HEK293 (cell line): ENCODE measurements around the gene MYOG.

Source experiments
- CTCF ChIA-PET: fragments of 350-600 bp; formaldehyde crosslinking; extraction: SDS; loops from one replicate; lab custom pipeline; 2021; ENCODE audit warnings: antibody characterized with exemption; lab: Yijun Ruan, JAX
- POLR2A ChIA-PET: fragments of 300-600 bp; formaldehyde crosslinking; extraction: SDS; loops from one replicate; lab custom pipeline; 2020; ENCODE audit warnings: antibody characterized with exemption, inconsistent platforms; lab: Yijun Ruan, JAX
- H3K27ac ChIP-seq: fragments of 200-500 bp; sonication (Bioruptor generic); 2 replicates; pipeline ENCODE4 v1.5.1; 2014; ENCODE audit warnings: low read depth, low read length, control low read depth, inconsistent platforms; ENCODE audit errors: extremely low read depth
- H3K36me3 ChIP-seq, 2 experiments: fragments of 200-500 bp in 1 of 2; sonication (Bioruptor generic) in 1 of 2; 1 replicate in 1 of 2; 2 replicates in 1 of 2; pipeline ENCODE4 v1.5.1; 2014 to 2017; ENCODE audit warnings: inconsistent platforms in 2 of 2, low read length in 2 of 2; ENCODE audit not compliant: control insufficient read depth in 2 of 2, insufficient read depth in 1 of 2
- H3K4me1 ChIP-seq: fragments of 200-500 bp; sonication (Bioruptor generic); 2 replicates; pipeline ENCODE4 v1.5.1; 2014; ENCODE audit warnings: mild to moderate bottlenecking, low read length, inconsistent platforms; ENCODE audit not compliant: control insufficient read depth, insufficient read depth
- H3K4me3 ChIP-seq: 2 replicates; pipeline ENCODE4 v1.5.1; 2011; ENCODE audit warnings: low read depth, mild to moderate bottlenecking, control low read depth, low read length, moderate library complexity
- H3K9me3 ChIP-seq: fragments of 200-500 bp; sonication (Bioruptor generic); 2 replicates; pipeline ENCODE4 v1.5.1; 2014; ENCODE audit warnings: low read depth, low read length, inconsistent platforms; ENCODE audit not compliant: control insufficient read depth, insufficient read depth
- BCL11B ChIP-seq: fragments of 450-650 bp; formaldehyde crosslinking; IDR thresholded peaks from 2 replicates; pipeline ENCODE4 v1.5.1; 2016; ENCODE audit warnings: low read depth, missing biosample characterization, missing genetic modification characterization
- EGR2 ChIP-seq: fragments of 450-650 bp; formaldehyde crosslinking; IDR thresholded peaks from 2 replicates; pipeline ENCODE4 v1.5.1; 2016; ENCODE audit warnings: low read depth, missing biosample characterization, missing genetic modification characterization
- REST ChIP-seq: fragments of 450-650 bp; formaldehyde crosslinking; IDR thresholded peaks from 2 replicates; pipeline ENCODE4 v1.5.1; 2016; ENCODE audit warnings: missing biosample characterization, missing genetic modification characterization
- SCRT2 ChIP-seq: fragments of 450-650 bp; formaldehyde crosslinking; IDR thresholded peaks from 2 replicates; pipeline ENCODE4 v1.5.1; 2016; ENCODE audit warnings: missing biosample characterization, missing genetic modification characterization
- ZBTB10 ChIP-seq: fragments of 450-650 bp; formaldehyde crosslinking; IDR thresholded peaks from 2 replicates; pipeline ENCODE4 v1.5.1; 2016; ENCODE audit warnings: missing biosample characterization, missing genetic modification characterization
- ZBTB8A ChIP-seq: fragments of 450-650 bp; formaldehyde crosslinking; IDR thresholded peaks from 2 replicates; pipeline ENCODE4 v1.5.1; 2016; ENCODE audit warnings: missing biosample characterization, missing genetic modification characterization
- ZNF121 ChIP-seq: fragments of 450-650 bp; formaldehyde crosslinking; IDR thresholded peaks from 2 replicates; pipeline ENCODE4 v1.5.1; 2016; ENCODE audit warnings: missing biosample characterization, missing genetic modification characterization
- ZNF132 ChIP-seq: fragments of 450-650 bp; formaldehyde crosslinking; IDR thresholded peaks from 2 replicates; pipeline ENCODE4 v1.5.1; 2017; ENCODE audit warnings: missing biosample characterization, missing genetic modification characterization, borderline replicate concordance
- ZNF184 ChIP-seq: fragments of 450-650 bp; IDR thresholded peaks from 2 replicates; pipeline ENCODE4 v1.5.1; 2018; ENCODE audit warnings: missing biosample characterization, mild to moderate bottlenecking, missing genetic modification characterization
- ZNF19 ChIP-seq: fragments of 450-650 bp; formaldehyde crosslinking; IDR thresholded peaks from 2 replicates; pipeline ENCODE4; 2016; ENCODE audit warnings: missing biosample characterization, missing genetic modification characterization, low read depth
- ZNF248 ChIP-seq: fragments of 450-650 bp; formaldehyde crosslinking; IDR thresholded peaks from 2 replicates; pipeline ENCODE4 v1.5.1; 2017; ENCODE audit warnings: missing biosample characterization, missing genetic modification characterization
- ZNF26 ChIP-seq: fragments of 450-650 bp; formaldehyde crosslinking; IDR thresholded peaks from 2 replicates; pipeline ENCODE4 v1.5.1; 2016; ENCODE audit warnings: missing biosample characterization, missing genetic modification characterization
- ZNF324 ChIP-seq: fragments of 450-650 bp; formaldehyde crosslinking; IDR thresholded peaks from 2 replicates; pipeline ENCODE4 v1.5.1; 2016; ENCODE audit warnings: missing biosample characterization, missing genetic modification characterization
- ZNF48 ChIP-seq: fragments of 450-650 bp; formaldehyde crosslinking; IDR thresholded peaks from 2 replicates; pipeline ENCODE4 v1.5.1; 2016; ENCODE audit warnings: missing biosample characterization, missing genetic modification characterization
- ZNF488 ChIP-seq: fragments of 450-650 bp; formaldehyde crosslinking; IDR thresholded peaks from 2 replicates; pipeline ENCODE4 v1.5.1; 2016; ENCODE audit warnings: missing biosample characterization, missing genetic modification characterization
- ZNF530 ChIP-seq: fragments of 450-650 bp; formaldehyde crosslinking; IDR thresholded peaks from 2 replicates; pipeline ENCODE4 v1.5.1; 2016; ENCODE audit warnings: low read depth, missing biosample characterization, missing genetic modification characterization
- ZNF558 ChIP-seq: fragments of 450-650 bp; formaldehyde crosslinking; IDR thresholded peaks from 2 replicates; pipeline ENCODE4 v1.5.1; 2016; ENCODE audit warnings: missing biosample characterization, missing genetic modification characterization
- ZNF596 ChIP-seq: fragments of 450-650 bp; IDR thresholded peaks from 2 replicates; pipeline ENCODE4 v1.5.0; 2018; ENCODE audit warnings: missing biosample characterization, mild to moderate bottlenecking, missing genetic modification characterization, moderate library complexity
- ZNF600 ChIP-seq: fragments of 450-650 bp; formaldehyde crosslinking; IDR thresholded peaks from 2 replicates; pipeline ENCODE4 v1.5.1; 2016; ENCODE audit warnings: missing biosample characterization, missing genetic modification characterization
- ZNF707 ChIP-seq: fragments of 450-650 bp; formaldehyde crosslinking; IDR thresholded peaks from 2 replicates; pipeline ENCODE4 v1.5.1; 2016; ENCODE audit warnings: missing biosample characterization, missing genetic modification characterization
- ZNF777 ChIP-seq: fragments of 450-650 bp; formaldehyde crosslinking; IDR thresholded peaks from 2 replicates; pipeline ENCODE4 v1.5.1; 2017; ENCODE audit warnings: missing biosample characterization, missing genetic modification characterization, borderline replicate concordance
- ZXDB ChIP-seq: fragments of 450-650 bp; formaldehyde crosslinking; IDR thresholded peaks from 2 replicates; pipeline ENCODE4 v1.5.1; 2016; ENCODE audit warnings: missing biosample characterization, missing genetic modification characterization

The MYOG gene

GRCh38 chr1:203127666-203128430, 42.0 kb upstream of the MYOG start, which contains the start of gene ADORA1 (continued):
- TF ChIP-seq ZNF488 (tag by site-specific recombination) (no peak), EGR2 (tag by site-specific recombination) (peak; percentile 59), ZXDB (0 out of 2 replicates have a peak, but pooled peaks have one; percentile 47), ZNF121 (0 out of 2 replicates have a peak, but pooled peaks have one; percentile 26), ZNF777 (no peak)

GRCh38 chr1:203126866-203127665, 41.3 kb upstream of the MYOG start:
- no peaks in the 10 kb centered on the region for H3K4me1 ChIP-seq
- ChIA-PET POLR2A (interaction anchor here (1.5 to 1.8 kb wide), 4 partner anchors 8 to 49 kb away, joined by 5 to 13 read pairs (median 5); partner anchors contain the start of gene MYBPH), CTCF (interaction anchor here (0.6 to 9.1 kb wide), 15 partner anchors 9 to 140 kb away, joined by 3 to 70 read pairs (median 7); no protein-coding TSS in a partner anchor)
- H3K9me3 ChIP-seq = no peaks in the 10 kb centered on the region
- TF ChIP-seq ZNF48 (tag by site-specific recombination) = no peak
- TF ChIP-seq ZNF184 = no peak
- 0 out of 2 replicates have a peak, but pooled peaks have one; percentile 33 for TF ChIP-seq REST (tag by site-specific recombination)
- no peak for TF ChIP-seq BCL11B (tag by site-specific recombination)
- no peak overlapping the region; the same call in 1 of the 2 replicates for H3K4me3 ChIP-seq
- no peaks in the 10 kb centered on the region for H3K36me3 ChIP-seq
- H3K27ac ChIP-seq = no peak overlapping the region

GRCh38 chr1:203126151-203126865, 40.5 kb upstream of the MYOG start:
- Histone ChIP-seq H3K9me3 (no peaks in the 10 kb centered on the region), H3K27ac (no peak overlapping the region), H3K4me3 (no peak overlapping the region), H3K4me1 (no peaks in the 10 kb centered on the region), H3K36me3 (no peaks in the 10 kb centered on the region)
- ChIA-PET POLR2A (no interaction called here), CTCF (interaction anchor here (0.7 to 9.1 kb wide), 16 partner anchors 8 to 141 kb away, joined by 3 to 70 read pairs (median 4); no protein-coding TSS in a partner anchor)
- no peak for TF ChIP-seq ZNF707
- no peak for TF ChIP-seq ZNF558
- no peak for TF ChIP-seq ZNF19 (tag by site-specific recombination)
- no peak for TF ChIP-seq SCRT2 (tag by site-specific recombination)
- TF ChIP-seq ZBTB10 (tag by site-specific recombination) = no peak
- TF ChIP-seq ZNF324 (tag by site-specific recombination) = no peak
- no peak for TF ChIP-seq ZNF132 (tag by site-specific recombination)
- TF ChIP-seq ZNF600 = no peak
- TF ChIP-seq ZNF596 (tag by site-specific recombination) = no peak
- no peak for TF ChIP-seq ZNF248
- TF ChIP-seq ZBTB8A (tag by site-specific recombination) = no peak
- no peak for TF ChIP-seq ZNF26 (tag by site-specific recombination)
- TF ChIP-seq ZNF530 = no peak
